Superior temporal gyrus (tissue), 1 donor: ENCODE data around the gene IQCH.
A peak's percentile ranks its signal among the peaks of the same experiment; 100 is the strongest.

Experiments
- DNase-seq: peaks from one replicate; pipeline ENCODE4 v3.0.0-alpha.2; 2016; ENCODE audit errors: extremely low spot score

The IQCH gene

GRCh38 chr15:67254238-67255175 lies at the start of gene IQCH, which contains the start of gene AAGAB:
TSS of gene IQCH (plus strand) at chr15:67254786. CDS start at chr15:67254897, 111 bp downstream.
TSS of gene AAGAB (minus strand) at chr15:67254661. CDS start at chr15:67254631, 30 bp downstream.
- peak; percentile 94 for DNase-seq

GRCh38 chr15:67207555-67208207 lies 46.9 kb upstream of the IQCH start:
- no peak for DNase-seq

- DNase-seq: no peak
Observed at GRCh38 chr15:67208396-67208795, 46.2 kb upstream of the IQCH start.

- no peak for DNase-seq
Observed at GRCh38 chr15:67210555-67211168, 43.9 kb upstream of the IQCH start.

GRCh38 chr15:67212684-67213367 lies 41.8 kb upstream of the IQCH start:
- no peak for DNase-seq

- no peak for DNase-seq
Observed at GRCh38 chr15:67215102-67215501, 39.5 kb upstream of the IQCH start.

GRCh38 chr15:67216859-67217258 lies 37.7 kb upstream of the IQCH start:
- no peak for DNase-seq

- DNase-seq: no peak
Observed at GRCh38 chr15:67218428-67218827, 36.2 kb upstream of the IQCH start.

GRCh38 chr15:67219288-67219687 lies 35.3 kb upstream of the IQCH start:
- DNase-seq: no peak

GRCh38 chr15:67224889-67225288 lies 29.7 kb upstream of the IQCH start:
- no peak for DNase-seq

GRCh38 chr15:67225336-67225735 lies 29.2 kb upstream of the IQCH start:
- no peak for DNase-seq

- DNase-seq: no peak
Observed at GRCh38 chr15:67227431-67227830, 27.2 kb upstream of the IQCH start.

- no peak for DNase-seq
Observed at GRCh38 chr15:67227846-67228245, 26.7 kb upstream of the IQCH start.

GRCh38 chr15:67228286-67228685 lies 26.3 kb upstream of the IQCH start:
- DNase-seq: no peak

GRCh38 chr15:67230504-67230903 lies 24.1 kb upstream of the IQCH start:
- no peak for DNase-seq

GRCh38 chr15:67232591-67232990 lies 22.0 kb upstream of the IQCH start:
- no peak for DNase-seq

GRCh38 chr15:67240235-67241131 lies 14.1 kb upstream of the IQCH start:
- no peak for DNase-seq

- no peak for DNase-seq
Observed at GRCh38 chr15:67241132-67241855, 13.3 kb upstream of the IQCH start.

- no peak for DNase-seq
Observed at GRCh38 chr15:67242708-67243111, 11.9 kb upstream of the IQCH start.

- no peak for DNase-seq
Observed at GRCh38 chr15:67244971-67245478, 9.6 kb upstream of the IQCH start.
